GM18502 (cell line): Measurements from ENCODE around the gene ANTXR2.
"Not testable (repeated sequence)": the region's sequence is repeated elsewhere in the genome, so short reads cannot be mapped to it uniquely, and the experiment has no call there.

ENCODE experiments used
- ATAC-seq: cut with Tn5 transposase; IDR thresholded peaks from one replicate; pipeline ENCODE4 v1.9.1; 2021; ENCODE audit warnings: mild to moderate bottlenecking; ENCODE audit not compliant: unreplicated experiment, poor library complexity

The ANTXR2 gene

DNA sequence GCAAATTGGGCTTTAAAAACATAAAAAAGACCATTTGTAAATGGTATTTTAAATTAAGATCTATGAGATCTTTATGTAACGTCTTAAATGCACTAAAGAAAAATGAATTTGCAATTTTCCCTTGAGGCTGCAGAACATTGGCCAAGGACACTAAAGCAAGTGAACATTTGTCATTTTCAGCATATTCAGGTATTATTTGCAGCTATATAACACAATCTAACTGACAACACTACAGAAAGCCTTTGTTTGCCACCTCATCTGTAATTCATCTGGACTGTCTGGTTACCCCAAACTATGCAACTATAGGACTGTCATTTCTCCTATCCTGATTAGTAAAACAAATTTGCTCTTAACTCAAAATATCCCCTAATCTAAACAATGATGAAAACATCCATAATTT, 74.8 kb downstream of the ANTXR2 start:
- no peak for ATAC-seq

DNA sequence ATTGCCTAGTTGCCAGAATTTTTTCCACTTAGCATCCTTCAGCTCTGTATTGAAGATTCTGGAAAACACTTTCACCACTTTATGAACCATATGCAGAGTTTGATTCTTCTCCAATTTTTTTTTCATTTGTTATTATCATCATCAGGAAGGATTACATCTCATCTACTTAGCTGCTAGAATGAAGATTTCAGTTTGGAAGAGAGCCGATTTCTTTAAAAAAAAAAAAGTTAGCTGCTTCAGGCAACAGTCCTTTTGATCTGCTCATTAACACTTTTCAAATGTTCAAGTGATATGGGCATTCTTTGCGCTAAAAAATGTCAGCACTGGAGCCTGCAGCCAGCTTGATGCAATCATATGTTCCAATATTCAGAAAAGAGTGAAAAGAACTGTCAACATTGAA, 76.2 kb downstream of the ANTXR2 start:
- ATAC-seq = no peak

DNA sequence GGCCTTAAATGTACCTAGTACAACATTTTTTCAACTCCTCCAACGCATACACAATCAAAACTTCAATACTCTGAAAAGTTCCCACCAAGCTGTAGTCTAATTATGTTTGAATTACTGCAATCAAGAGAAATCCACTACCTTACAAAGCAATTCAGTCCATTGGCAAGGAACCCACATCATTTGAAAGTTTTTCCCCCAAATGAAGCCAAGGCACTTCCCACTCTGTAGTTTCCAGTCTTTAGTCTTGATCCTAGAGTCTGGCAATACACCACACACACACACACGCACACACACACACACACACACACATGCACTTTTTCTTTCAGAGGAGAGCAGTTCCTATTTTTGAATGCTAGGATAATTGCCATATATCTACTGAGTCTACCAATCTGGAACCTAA, 79.6 kb downstream of the ANTXR2 start:
- ATAC-seq = no peak

DNA sequence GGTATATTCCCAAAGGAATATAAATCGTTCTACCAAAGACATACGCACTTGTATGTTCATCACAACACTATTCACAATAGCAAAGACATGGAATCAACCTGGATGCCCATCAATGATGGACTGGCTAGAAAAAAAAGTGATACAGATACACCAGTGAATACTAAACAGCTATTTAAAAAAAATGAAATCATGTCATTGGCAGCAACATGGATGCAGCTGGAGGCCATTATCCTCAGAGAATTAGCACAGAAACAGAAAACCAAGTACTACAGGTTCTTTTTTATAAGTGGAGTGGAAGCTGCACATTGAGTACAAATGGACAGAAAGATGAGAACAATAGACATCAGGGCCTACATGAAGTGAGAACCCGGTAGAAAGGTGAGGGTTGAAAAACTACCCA, 81.4 kb downstream of the ANTXR2 start:
- ATAC-seq = no peak

- ATAC-seq = not testable (repeated sequence)
Measured at GRCh38 chr4:79991100-79991499, 81.9 kb downstream of the ANTXR2 start.

GRCh38 chr4:79987401-79987800, 85.6 kb downstream of the ANTXR2 start:
- no peak for ATAC-seq

GRCh38 chr4:79983431-79983830, 89.6 kb downstream of the ANTXR2 start:
- no peak for ATAC-seq

DNA sequence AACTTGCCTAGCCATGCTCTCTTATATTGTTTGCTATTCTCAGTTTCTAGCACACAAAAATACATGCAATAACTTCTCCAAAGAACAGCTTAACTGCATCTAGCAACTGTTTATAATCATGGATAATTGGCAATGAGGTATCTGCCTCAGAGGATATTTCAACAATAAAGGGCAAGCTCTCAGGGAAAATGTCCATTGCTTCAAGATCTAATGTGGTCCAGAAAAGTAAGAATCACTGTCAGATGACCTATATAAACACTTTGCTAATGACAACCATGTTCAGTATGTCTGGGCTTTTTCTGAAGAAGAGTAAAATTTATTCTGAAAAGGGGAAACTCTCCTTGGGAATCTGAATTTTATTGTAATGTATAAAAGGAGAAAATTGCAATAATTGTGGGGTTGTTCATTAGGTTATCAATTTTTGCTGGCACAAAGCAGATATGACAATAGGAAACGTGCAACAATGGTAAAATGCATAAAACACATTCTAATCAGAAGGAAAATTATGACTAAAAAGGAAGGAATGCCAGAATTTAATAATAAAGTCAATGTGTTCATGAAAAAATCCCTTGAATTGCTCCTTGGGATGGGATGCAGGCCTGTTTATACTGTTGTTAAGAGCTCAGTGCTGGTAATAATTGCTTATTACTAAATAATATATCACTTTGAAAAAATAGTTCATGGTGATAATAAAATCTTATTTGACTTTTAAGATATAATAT, 90.3 kb downstream of the ANTXR2 start:
- no peak for ATAC-seq

GRCh38 chr4:79980448-79980847, 92.6 kb downstream of the ANTXR2 start:
- peak; percentile 27 for ATAC-seq

DNA sequence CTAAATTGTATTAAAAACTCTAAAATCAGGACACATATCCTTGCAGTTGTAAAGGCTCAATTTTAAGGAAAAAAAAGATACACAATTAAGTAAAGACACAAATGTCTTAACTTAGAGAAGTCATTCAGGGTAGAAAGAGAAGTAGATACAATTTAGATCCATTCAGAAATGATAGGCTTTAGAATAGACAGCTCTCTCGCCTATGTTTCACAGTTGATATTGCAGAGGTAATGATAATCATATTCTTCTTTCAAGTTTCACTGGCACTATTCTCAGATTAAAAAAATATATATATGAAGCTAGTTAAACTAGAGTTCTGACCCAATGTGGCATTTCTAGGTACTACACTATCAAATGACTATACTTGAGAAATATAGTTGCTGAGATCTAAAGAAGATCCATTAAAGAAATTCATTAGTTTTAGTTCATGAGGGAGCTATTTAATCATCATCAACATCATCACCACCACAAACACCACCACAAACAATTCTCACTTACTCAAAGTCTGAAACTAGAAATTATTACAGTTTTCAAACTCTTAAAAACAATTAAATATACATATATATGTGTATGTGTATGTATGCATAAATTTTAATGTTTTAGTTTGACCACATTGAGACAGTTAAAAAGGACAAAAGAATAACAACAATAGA, 93.1 kb downstream of the ANTXR2 start:
- peak; percentile 47 for ATAC-seq

GRCh38 chr4:79977131-79977840, 95.7 kb downstream of the ANTXR2 start:
- ATAC-seq = no peak

GRCh38 chr4:79964400-79965211, 108.4 kb downstream of the ANTXR2 start:
- ATAC-seq = no peak

DNA sequence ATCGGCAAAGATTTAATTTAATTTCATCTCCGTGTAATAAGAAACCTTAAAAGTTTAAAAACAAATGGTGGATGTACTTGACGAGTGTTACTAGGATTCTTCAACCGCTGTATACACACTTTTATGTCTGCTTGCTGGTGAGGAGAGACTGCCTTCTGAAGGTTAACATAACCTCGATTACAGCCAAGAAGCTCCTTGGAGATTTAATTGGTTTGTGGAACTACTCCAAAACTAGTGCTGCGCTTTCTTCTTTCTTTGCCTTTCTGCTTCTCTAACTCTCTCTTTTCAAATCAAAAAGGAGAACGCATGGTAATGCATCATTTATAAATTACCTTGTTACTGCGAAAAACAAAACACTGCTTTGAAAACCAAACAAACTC, 109.0 kb downstream of the ANTXR2 start:
- no peak for ATAC-seq

DNA sequence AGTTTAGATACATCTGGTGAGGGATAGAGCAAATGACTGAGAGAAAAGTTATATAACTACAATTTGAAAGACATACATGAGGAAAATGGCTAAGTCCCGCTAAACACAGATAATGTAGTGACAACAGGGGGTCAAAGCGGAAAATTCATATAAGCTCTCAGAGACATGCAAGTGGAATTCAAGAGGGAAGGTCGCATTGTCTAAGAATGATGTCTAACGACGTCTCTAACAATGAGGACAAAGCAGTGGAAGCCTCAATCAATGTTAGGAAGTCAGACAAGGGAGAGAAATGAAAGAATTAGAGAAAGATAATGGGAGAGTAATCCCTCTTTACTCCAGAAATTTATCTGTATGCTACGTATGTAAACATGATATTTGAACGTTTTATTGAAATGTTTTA, 113.4 kb downstream of the ANTXR2 start:
- ATAC-seq = no peak

DNA sequence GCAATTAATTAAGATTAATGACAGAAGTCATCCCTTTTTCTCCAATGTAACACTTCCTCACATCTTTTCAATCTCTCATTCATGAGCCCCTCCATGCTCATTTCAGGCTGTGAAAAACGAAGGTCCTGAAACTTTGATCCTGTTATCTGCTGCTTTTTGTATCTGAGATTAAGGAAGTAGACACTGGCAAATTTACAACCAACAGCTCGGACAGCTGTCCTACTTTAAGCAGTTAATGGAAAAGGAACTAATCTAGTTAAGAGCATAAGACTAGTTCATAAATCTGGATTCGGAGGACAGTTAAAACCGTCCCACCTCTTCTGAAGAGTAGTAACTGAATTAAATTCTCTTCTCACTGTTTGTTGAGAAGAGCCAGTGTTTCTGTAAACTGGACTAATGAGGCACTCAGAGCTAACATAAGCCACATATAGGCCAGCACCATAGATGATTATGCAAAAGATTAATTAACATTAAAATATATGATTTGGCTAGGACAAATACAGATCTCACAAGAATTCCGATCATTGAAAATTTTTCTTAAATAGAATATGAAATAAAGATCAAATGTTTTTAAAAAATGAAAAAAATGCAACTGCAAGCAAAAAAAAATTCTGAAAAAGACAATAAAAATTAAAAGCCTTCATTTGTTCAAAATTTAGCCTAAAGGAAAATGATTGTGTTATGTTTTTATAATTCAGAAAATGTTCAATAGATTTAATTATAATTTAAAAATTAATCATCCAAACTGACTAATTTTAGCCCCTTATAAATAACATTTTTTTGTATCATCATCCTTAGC, 114.4 kb downstream of the ANTXR2 start:
- ATAC-seq = no peak

- ATAC-seq = no peak
Measured at GRCh38 chr4:79949178-79949577, 123.9 kb downstream of the ANTXR2 start.

DNA sequence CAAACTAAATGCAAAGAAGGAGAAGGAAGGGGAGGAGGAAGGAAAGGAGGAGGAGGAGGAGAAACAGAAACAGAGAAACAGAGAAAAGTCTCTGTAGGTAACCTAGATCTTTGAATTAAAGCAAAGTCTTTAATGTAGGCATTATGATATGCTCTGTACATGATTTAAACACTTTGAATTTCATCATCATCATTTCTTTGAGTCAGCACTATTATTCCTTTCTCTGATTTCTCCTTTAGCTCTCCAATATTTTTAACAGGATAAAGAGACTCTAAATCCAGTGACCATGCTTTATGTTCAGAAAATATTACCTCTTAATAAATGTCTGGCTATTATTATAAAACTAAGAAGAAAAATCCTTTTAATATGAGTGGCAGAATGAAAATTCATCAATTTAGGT, 124.3 kb downstream of the ANTXR2 start:
- no peak for ATAC-seq

- no peak for ATAC-seq
Measured at GRCh38 chr4:79948261-79948660, 124.8 kb downstream of the ANTXR2 start.

GRCh38 chr4:79947386-79947785, 125.6 kb downstream of the ANTXR2 start:
- no peak for ATAC-seq

GRCh38 chr4:79935274-79935673, 137.8 kb downstream of the ANTXR2 start:
- no peak for ATAC-seq
